Measurements from ENCODE around the gene KRTAP5-8. TPM values are rescaled to one million over a fixed set of nuclear protein-coding genes. Genes with fewer than 3 reads are reported as not detected.

Gene KRTAP5-8
- total RNA-seq, 3 donors from 2014 or later, result 0.32 TPM; not detected in 2

DNA sequence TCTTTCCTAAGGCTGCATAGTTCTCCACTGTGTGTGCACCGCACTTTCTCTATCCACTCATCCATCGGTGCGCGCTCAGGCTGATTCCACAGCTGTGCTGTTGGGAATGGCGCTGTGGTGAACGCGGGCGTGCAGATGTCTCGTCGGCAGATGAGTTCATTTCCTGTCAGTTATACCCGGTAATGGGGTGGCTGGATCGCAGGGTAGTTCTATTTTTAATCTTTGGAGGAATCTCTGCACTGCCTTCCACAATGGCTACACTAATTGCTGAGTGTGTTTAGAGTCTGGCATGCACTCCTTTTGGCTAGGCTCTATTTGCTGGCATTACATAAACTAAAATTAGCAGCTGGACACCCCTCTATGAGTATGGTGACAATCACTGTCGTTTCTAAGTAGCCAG, 38.7 kb upstream of the KRTAP5-8 start:
- no peak for DNase-seq (ENCODE audit: low spot score in 2 of 2)
- Histone ChIP-seq H3K36me3 (peaks cover 4% of the 10 kb centered on the region), H3K9me3 (no peaks in the 10 kb centered on the region), H3K4me3 (no peak overlapping the region), H3K27ac (no peak overlapping the region), H3K27me3 (no peaks in the 10 kb centered on the region), H3K4me1 (no peaks in the 10 kb centered on the region)
- intact Hi-C loops (cut with DNase I; ENCODE audit: low total_unique reads), result no loop called here
- TF ChIP-seq POLR2AphosphoS5 (IDR thresholded peaks at IDR 0.05) (no peak), CTCF (IDR thresholded peaks at IDR 0.05) (no peak), POLR2A (IDR thresholded peaks at IDR 0.05) (no peak)

DNA sequence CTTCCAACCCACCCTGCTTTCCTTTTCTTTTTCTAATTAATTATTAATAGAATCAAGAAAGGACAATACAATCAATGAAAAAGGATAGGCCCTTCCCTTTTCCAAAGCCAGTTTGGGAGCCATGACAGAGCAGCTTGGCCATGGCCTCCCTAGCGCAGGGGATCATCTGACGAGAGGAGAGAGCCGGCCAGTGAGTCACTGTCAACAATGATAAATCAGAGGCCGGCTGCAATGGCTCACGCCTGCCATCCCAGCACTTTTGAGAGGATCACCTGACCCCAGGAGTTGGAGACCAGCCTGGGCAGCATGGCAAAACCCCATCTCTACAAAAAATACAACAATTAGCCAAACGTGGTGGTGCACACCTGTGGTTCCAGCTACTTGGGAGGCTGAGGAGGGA, 38.3 kb upstream of the KRTAP5-8 start:
- no peak for DNase-seq (ENCODE audit: low spot score in 2 of 2)
- intact Hi-C loops (cut with DNase I; ENCODE audit: low total_unique reads), result no loop called here
- no peaks in the 10 kb centered on the region for H3K4me1 ChIP-seq
- no peaks in the 10 kb centered on the region for H3K9me3 ChIP-seq
- no peak overlapping the region for H3K27ac ChIP-seq
- TF ChIP-seq POLR2A (IDR thresholded peaks at IDR 0.05) (no peak), CTCF (IDR thresholded peaks at IDR 0.05) (no peak), POLR2AphosphoS5 (IDR thresholded peaks at IDR 0.05) (no peak)
- H3K36me3 ChIP-seq, result peaks cover 4% of the 10 kb centered on the region
- no peaks in the 10 kb centered on the region for H3K27me3 ChIP-seq
- H3K4me3 ChIP-seq, result no peak overlapping the region

GRCh38 chr11:71500601-71501021, 37.2 kb upstream of the KRTAP5-8 start:
- H3K27ac ChIP-seq, result no peak overlapping the region
- H3K27me3 ChIP-seq, result no peaks in the 10 kb centered on the region
- no peaks in the 10 kb centered on the region for H3K9me3 ChIP-seq
- peaks cover 4% of the 10 kb centered on the region for H3K36me3 ChIP-seq
- no peak overlapping the region for H3K4me3 ChIP-seq
- no peak for TF ChIP-seq CTCF (IDR thresholded peaks at IDR 0.05)
- TF ChIP-seq POLR2AphosphoS5 (IDR thresholded peaks at IDR 0.05), result no peak
- TF ChIP-seq POLR2A (IDR thresholded peaks at IDR 0.05), result no peak
- H3K4me1 ChIP-seq, result no peaks in the 10 kb centered on the region
- DNase-seq (ENCODE audit: low spot score in 2 of 2), result no peak
- intact Hi-C loops (cut with DNase I; ENCODE audit: low total_unique reads), result no loop called here

- Histone ChIP-seq H3K9me3 (no peaks in the 10 kb centered on the region), H3K27me3 (no peaks in the 10 kb centered on the region), H3K4me3 (no peak overlapping the region), H3K36me3 (peaks cover 4% of the 10 kb centered on the region), H3K4me1 (no peaks in the 10 kb centered on the region), H3K27ac (no peak overlapping the region)
- intact Hi-C loops (cut with DNase I; ENCODE audit: low total_unique reads), result no loop called here
- DNase-seq (ENCODE audit: low spot score in 2 of 2), result no peak
- TF ChIP-seq POLR2AphosphoS5 (IDR thresholded peaks at IDR 0.05), result no peak
- TF ChIP-seq POLR2A (IDR thresholded peaks at IDR 0.05), result no peak
- TF ChIP-seq CTCF (IDR thresholded peaks at IDR 0.05), result no peak
These were observed 36.5 kb upstream of the KRTAP5-8 start for GRCh38 chr11:71501071-71501985.

GRCh38 chr11:71502026-71502425, 35.8 kb upstream of the KRTAP5-8 start:
- no peak for DNase-seq (ENCODE audit: low spot score in 2 of 2)
- intact Hi-C loops (cut with DNase I; ENCODE audit: low total_unique reads), result no loop called here
- H3K27ac ChIP-seq, result no peak overlapping the region
- no peak overlapping the region for H3K4me3 ChIP-seq
- H3K27me3 ChIP-seq, result no peaks in the 10 kb centered on the region
- peaks cover under 1 to 1% of the 10 kb centered on the region in 2 donors for H3K9me3 ChIP-seq
- TF ChIP-seq POLR2A (IDR thresholded peaks at IDR 0.05) (no peak), CTCF (IDR thresholded peaks at IDR 0.05) (no peak), POLR2AphosphoS5 (IDR thresholded peaks at IDR 0.05) (no peak)
- peaks cover 4% of the 10 kb centered on the region for H3K36me3 ChIP-seq
- H3K4me1 ChIP-seq, result no peaks in the 10 kb centered on the region
